GM23338 (cell line): ENCODE measurements around the gene C6orf89. TPM values are rescaled to one million over a fixed set of nuclear protein-coding genes. Genes with fewer than 3 reads are reported as not detected.

Experiments
- ATAC-seq: fragments of 200-7000 bp; cut with Tn5 transposase; 3 replicates; pipeline ENCODE4 v1.9.1; 2020
- DNase-seq: peaks from one replicate; pipeline ENCODE4 v3.0.0-alpha.2; 2015; ENCODE audit warnings: low spot score
- H2AFZ ChIP-seq: fragments of 200-600 bp; sonication (generic); 2 replicates; pipeline ENCODE4 v1.8.0; 2016; ENCODE audit warnings: antibody characterized with exemption, mild to moderate bottlenecking, moderate library complexity
- H3F3A ChIP-seq: fragments of 200-600 bp; sonication (generic); replicated peaks from 2 replicates; pipeline ENCODE4 v1.8.0; 2017; ENCODE audit warnings: antibody characterized with exemption, mixed run types, low read depth
- H3K27ac ChIP-seq: fragments of 200-600 bp; sonication (generic); 2 replicates; pipeline ENCODE4 v1.6.1; 2016; ENCODE audit warnings: low read depth
- H3K27me3 ChIP-seq: fragments of 200-600 bp; sonication (generic); 2 replicates; pipeline ENCODE4 v1.8.0; 2016; ENCODE audit warnings: mild to moderate bottlenecking, mixed run types, moderate library complexity; ENCODE audit not compliant: insufficient read depth
- H3K36me3 ChIP-seq: fragments of 200-600 bp; sonication (generic); 2 replicates; pipeline ENCODE4 v1.8.0; 2016; ENCODE audit warnings: mild to moderate bottlenecking; ENCODE audit not compliant: insufficient read depth
- H3K4me1 ChIP-seq: fragments of 200-600 bp; sonication (generic); 2 replicates; pipeline ENCODE4 v1.8.0; 2016; ENCODE audit warnings: mild to moderate bottlenecking, moderate library complexity; ENCODE audit not compliant: insufficient read depth
- H3K4me2 ChIP-seq: fragments of 200-600 bp; sonication (generic); 2 replicates; pipeline ENCODE4 v1.7.1; 2017; ENCODE audit warnings: mixed run types
- H3K4me3 ChIP-seq: fragments of 200-600 bp; sonication (generic); 2 replicates; pipeline ENCODE4 v1.6.1; 2016; ENCODE audit warnings: mixed run types
- H3K79me2 ChIP-seq: fragments of 200-600 bp; sonication (generic); replicated peaks from 2 replicates; pipeline ENCODE4 v1.8.0; 2017; ENCODE audit warnings: mild to moderate bottlenecking; ENCODE audit not compliant: insufficient read depth
- H3K9me2 ChIP-seq: fragments of 200-600 bp; sonication (generic); 2 replicates; pipeline ENCODE4 v1.8.0; 2017; ENCODE audit not compliant: insufficient read depth
- H4K20me1 ChIP-seq: fragments of 200-600 bp; sonication (generic); replicated peaks from 2 replicates; pipeline ENCODE4 v1.8.0; 2017; ENCODE audit warnings: mild to moderate bottlenecking; ENCODE audit not compliant: insufficient read depth
- H3K27ac Mint-ChIP-seq: 2 replicates; pipeline ENCODE4 v1.8.0; 2020; ENCODE audit warnings: inconsistent platforms, mild to moderate bottlenecking, moderate library complexity, mixed read lengths
- H3K27me3 Mint-ChIP-seq: 3 replicates; pipeline ENCODE4 v1.8.0; 2022; ENCODE audit warnings: low read depth, mild to moderate bottlenecking, moderate library complexity, mixed read lengths, inconsistent platforms; ENCODE audit not compliant: insufficient read depth, poor library complexity
- H3K36me3 Mint-ChIP-seq: 3 replicates; pipeline ENCODE4 v1.8.0; 2021; ENCODE audit warnings: low read depth, mild to moderate bottlenecking, inconsistent platforms, moderate library complexity, mixed read lengths
- H3K4me1 Mint-ChIP-seq: 3 replicates; pipeline ENCODE4 v1.8.0; 2020; ENCODE audit warnings: mild to moderate bottlenecking, inconsistent platforms, mixed read lengths
- H3K4me3 Mint-ChIP-seq: 3 replicates; pipeline ENCODE4 v1.8.0; 2021; ENCODE audit warnings: moderate library complexity, mild to moderate bottlenecking, inconsistent platforms, mixed read lengths
- H3K9me3 Mint-ChIP-seq: 3 replicates; pipeline ENCODE4 v1.8.0; 2020; ENCODE audit warnings: moderate library complexity, mild to moderate bottlenecking, inconsistent platforms, mixed read lengths
- CREB1 ChIP-seq: fragments of 250-450 bp; sonication (Bioruptor Pico); IDR thresholded peaks from 2 replicates; pipeline ENCODE4 v1.5.0; 2020; ENCODE audit warnings: low read depth, mild to moderate bottlenecking, moderate library complexity
- EZH2 ChIP-seq: fragments of 200-600 bp; sonication (generic); IDR thresholded peaks from one replicate; pipeline ENCODE4 v1.8.0; 2017; ENCODE audit warnings: antibody characterized with exemption, mild to moderate bottlenecking, low read depth; ENCODE audit not compliant: unreplicated experiment
- EZH2phosphoT487 ChIP-seq: fragments of 200-600 bp; sonication (generic); IDR thresholded peaks from one replicate; pipeline ENCODE4 v1.8.1; 2018; ENCODE audit warnings: antibody characterized with exemption; ENCODE audit not compliant: unreplicated experiment
- JUNB ChIP-seq: IDR thresholded peaks from one replicate; pipeline ENCODE4 v1.6.1; 2016; ENCODE audit warnings: antibody characterized with exemption; ENCODE audit not compliant: unreplicated experiment
- NANOG ChIP-seq: IDR thresholded peaks from 2 replicates; pipeline ENCODE4 v1.6.1; 2016; ENCODE audit warnings: antibody characterized with exemption, borderline replicate concordance
- POLR2AphosphoS5 ChIP-seq: IDR thresholded peaks from 2 replicates; pipeline ENCODE4 v1.6.1; 2016; ENCODE audit warnings: antibody characterized with exemption, low read depth
- STAT1 ChIP-seq: IDR thresholded peaks from one replicate; pipeline ENCODE4 v1.6.1; 2016; ENCODE audit warnings: antibody characterized with exemption; ENCODE audit not compliant: unreplicated experiment
- ZNF114 ChIP-seq: fragments of 250-450 bp; sonication (Bioruptor Pico); IDR thresholded peaks from 2 replicates; pipeline ENCODE4 v1.5.0; 2020; ENCODE audit warnings: mild to moderate bottlenecking, moderate library complexity
- ZNF331 ChIP-seq: fragments of 250-450 bp; sonication (Bioruptor Pico); IDR thresholded peaks from 2 replicates; pipeline ENCODE4 v1.5.0; 2020; ENCODE audit warnings: low read depth, mild to moderate bottlenecking, moderate library complexity
- polyA plus RNA-seq: library from polyadenylated mRNA; unstranded; fragments of >200 nt; fragmentation: Nextera tagmentation; extraction: Ambion mirVana; gene quantifications from 2 replicates; pipeline ENCODE4 v1.2.1, GENCODE V29; 2016
- total RNA-seq: library from RNA; depleted of rRNA; stranded (reverse); fragments of >200 nt; shearing (Covaris generic); gene quantifications from 2 replicates; pipeline ENCODE4 v1.2.3, GENCODE V29; 2014
- TF ChIP-seq, protein P1 (sequence below), 2 experiments: fragments of 200-600 bp in 1 of 2; sonication (generic) in 1 of 2; conservative IDR thresholded peaks; 2 replicates each; pipeline versions ENCODE4 v1.5.1 to v1.6.1; 2016 to 2017; ENCODE audit warnings: antibody characterized with exemption in 2 of 2, low read depth in 2 of 2, mild to moderate bottlenecking in 2 of 2, moderate library complexity in 1 of 2
- TF ChIP-seq, protein P2 (sequence below): fragments of 250-450 bp; sonication (Bioruptor Pico); IDR thresholded peaks from 2 replicates; pipeline ENCODE4 v1.5.0; 2020; ENCODE audit warnings: mild to moderate bottlenecking, moderate library complexity
- TF ChIP-seq, protein P3 (sequence below): IDR thresholded peaks from one replicate; pipeline ENCODE4 v1.6.1; 2018; ENCODE audit warnings: antibody characterized with exemption; ENCODE audit not compliant: unreplicated experiment
- TF ChIP-seq, protein P4 (sequence below): IDR thresholded peaks from 2 replicates; pipeline ENCODE4 v1.6.1; 2016; ENCODE audit warnings: antibody characterized with exemption

Gene C6orf89
- total and polyA plus RNA-seq, 2 experiments from 2014 or later, result 3.7 to 7.9 TPM

DNA sequence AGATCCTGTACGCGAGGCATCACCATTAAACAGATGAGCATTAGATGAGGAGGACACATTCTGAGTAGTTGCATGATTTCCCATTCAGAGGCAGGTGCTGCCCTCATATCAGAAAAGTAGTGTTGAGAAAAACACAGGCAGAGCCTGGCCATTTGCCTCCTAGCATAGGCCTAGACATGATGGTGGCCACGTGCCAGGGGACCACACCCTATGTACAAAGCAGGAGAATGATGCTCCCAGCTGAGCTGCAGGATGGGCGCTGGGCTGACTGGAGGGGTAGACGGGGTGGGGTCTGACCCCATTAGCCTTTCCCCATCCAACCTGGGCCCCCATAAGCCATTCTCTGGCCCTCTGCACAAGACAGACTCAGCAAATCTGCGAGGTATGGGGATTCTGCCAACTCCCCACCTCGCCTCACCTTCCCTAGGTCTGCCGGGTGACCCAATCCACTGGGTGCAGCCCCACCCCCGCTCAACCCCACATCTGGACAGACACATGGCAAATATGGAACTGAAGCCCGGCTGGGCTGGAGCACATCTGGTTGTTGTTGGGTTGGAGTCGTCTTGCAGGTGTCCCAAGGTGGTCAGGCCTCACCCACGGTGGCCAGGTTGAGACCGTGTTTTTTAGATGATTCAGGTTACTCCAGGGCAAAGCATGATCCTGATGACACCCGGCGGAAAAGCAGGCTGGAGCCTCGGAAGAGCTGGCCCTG, 82.7 kb downstream of the C6orf89 start:
- H3K9me2 ChIP-seq, result no peaks in the 10 kb centered on the region
- peaks cover 7% of the 10 kb centered on the region for H3K4me1 Mint-ChIP-seq
- DNase-seq (no peak), ATAC-seq (no peak)
- no peak overlapping the region for H2AFZ ChIP-seq
- no peaks in the 10 kb centered on the region for H3K9me3 Mint-ChIP-seq
- H4K20me1 ChIP-seq, result peaks cover 3% of the 10 kb centered on the region
- H3K79me2 ChIP-seq, result no peaks in the 10 kb centered on the region
- H3K27me3 Mint-ChIP-seq, result peaks cover 2% of the 10 kb centered on the region
- H3F3A ChIP-seq, result no peaks in the 10 kb centered on the region; the same call in 1 of the 2 replicates
- H3K4me3 ChIP-seq, result no peak overlapping the region
- H3K27ac Mint-ChIP-seq, result no peak overlapping the region
- H3K4me3 Mint-ChIP-seq, result no peak overlapping the region
- H3K36me3 ChIP-seq, result peaks cover 28% of the 10 kb centered on the region
- no peak overlapping the region for H3K4me2 ChIP-seq
- H3K4me1 ChIP-seq, result no peaks in the 10 kb centered on the region; the same call in 1 of the 2 replicates
- TF ChIP-seq POLR2AphosphoS5 (no peak), JUNB (no peak), STAT1 (no peak), EZH2phosphoT487 (no peak), ZNF114 (no peak), ZNF331 (no peak), CREB1 (CRISPR knock-in tag) (no peak), NANOG (no peak), EZH2 (no peak)
- TF ChIP-seq, protein P1, sequence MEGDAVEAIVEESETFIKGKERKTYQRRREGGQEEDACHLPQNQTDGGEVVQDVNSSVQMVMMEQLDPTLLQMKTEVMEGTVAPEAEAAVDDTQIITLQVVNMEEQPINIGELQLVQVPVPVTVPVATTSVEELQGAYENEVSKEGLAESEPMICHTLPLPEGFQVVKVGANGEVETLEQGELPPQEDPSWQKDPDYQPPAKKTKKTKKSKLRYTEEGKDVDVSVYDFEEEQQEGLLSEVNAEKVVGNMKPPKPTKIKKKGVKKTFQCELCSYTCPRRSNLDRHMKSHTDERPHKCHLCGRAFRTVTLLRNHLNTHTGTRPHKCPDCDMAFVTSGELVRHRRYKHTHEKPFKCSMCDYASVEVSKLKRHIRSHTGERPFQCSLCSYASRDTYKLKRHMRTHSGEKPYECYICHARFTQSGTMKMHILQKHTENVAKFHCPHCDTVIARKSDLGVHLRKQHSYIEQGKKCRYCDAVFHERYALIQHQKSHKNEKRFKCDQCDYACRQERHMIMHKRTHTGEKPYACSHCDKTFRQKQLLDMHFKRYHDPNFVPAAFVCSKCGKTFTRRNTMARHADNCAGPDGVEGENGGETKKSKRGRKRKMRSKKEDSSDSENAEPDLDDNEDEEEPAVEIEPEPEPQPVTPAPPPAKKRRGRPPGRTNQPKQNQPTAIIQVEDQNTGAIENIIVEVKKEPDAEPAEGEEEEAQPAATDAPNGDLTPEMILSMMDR (conservative IDR thresholded peaks at IDR 0.05; ENCODE audit: low read depth in 2 of 2), result no peak
- TF ChIP-seq, protein P2, sequence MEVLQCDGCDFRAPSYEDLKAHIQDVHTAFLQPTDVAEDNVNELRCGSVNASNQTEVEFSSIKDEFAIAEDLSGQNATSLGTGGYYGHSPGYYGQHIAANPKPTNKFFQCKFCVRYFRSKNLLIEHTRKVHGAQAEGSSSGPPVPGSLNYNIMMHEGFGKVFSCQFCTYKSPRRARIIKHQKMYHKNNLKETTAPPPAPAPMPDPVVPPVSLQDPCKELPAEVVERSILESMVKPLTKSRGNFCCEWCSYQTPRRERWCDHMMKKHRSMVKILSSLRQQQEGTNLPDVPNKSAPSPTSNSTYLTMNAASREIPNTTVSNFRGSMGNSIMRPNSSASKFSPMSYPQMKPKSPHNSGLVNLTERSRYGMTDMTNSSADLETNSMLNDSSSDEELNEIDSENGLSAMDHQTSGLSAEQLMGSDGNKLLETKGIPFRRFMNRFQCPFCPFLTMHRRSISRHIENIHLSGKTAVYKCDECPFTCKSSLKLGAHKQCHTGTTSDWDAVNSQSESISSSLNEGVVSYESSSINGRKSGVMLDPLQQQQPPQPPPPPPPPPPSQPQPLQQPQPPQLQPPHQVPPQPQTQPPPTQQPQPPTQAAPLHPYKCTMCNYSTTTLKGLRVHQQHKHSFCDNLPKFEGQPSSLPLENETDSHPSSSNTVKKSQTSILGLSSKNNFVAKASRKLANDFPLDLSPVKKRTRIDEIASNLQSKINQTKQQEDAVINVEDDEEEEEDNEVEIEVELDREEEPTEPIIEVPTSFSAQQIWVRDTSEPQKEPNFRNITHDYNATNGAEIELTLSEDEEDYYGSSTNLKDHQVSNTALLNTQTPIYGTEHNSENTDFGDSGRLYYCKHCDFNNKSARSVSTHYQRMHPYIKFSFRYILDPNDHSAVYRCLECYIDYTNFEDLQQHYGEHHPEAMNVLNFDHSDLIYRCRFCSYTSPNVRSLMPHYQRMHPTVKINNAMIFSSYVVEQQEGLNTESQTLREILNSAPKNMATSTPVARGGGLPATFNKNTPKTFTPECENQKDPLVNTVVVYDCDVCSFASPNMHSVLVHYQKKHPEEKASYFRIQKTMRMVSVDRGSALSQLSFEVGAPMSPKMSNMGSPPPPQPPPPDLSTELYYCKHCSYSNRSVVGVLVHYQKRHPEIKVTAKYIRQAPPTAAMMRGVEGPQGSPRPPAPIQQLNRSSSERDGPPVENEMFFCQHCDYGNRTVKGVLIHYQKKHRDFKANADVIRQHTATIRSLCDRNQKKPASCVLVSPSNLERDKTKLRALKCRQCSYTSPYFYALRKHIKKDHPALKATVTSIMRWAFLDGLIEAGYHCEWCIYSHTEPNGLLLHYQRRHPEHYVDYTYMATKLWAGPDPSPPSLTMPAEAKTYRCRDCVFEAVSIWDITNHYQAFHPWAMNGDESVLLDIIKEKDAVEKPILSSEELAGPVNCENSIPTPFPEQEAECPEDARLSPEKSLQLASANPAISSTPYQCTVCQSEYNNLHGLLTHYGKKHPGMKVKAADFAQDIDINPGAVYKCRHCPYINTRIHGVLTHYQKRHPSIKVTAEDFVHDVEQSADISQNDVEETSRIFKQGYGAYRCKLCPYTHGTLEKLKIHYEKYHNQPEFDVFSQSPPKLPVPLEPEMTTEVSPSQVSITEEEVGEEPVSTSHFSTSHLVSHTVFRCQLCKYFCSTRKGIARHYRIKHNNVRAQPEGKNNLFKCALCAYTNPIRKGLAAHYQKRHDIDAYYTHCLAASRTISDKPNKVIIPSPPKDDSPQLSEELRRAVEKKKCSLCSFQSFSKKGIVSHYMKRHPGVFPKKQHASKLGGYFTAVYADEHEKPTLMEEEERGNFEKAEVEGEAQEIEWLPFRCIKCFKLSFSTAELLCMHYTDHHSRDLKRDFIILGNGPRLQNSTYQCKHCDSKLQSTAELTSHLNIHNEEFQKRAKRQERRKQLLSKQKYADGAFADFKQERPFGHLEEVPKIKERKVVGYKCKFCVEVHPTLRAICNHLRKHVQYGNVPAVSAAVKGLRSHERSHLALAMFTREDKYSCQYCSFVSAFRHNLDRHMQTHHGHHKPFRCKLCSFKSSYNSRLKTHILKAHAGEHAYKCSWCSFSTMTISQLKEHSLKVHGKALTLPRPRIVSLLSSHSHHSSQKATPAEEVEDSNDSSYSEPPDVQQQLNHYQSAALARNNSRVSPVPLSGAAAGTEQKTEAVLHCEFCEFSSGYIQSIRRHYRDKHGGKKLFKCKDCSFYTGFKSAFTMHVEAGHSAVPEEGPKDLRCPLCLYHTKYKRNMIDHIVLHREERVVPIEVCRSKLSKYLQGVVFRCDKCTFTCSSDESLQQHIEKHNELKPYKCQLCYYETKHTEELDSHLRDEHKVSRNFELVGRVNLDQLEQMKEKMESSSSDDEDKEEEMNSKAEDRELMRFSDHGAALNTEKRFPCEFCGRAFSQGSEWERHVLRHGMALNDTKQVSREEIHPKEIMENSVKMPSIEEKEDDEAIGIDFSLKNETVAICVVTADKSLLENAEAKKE (CRISPR knock-in tag), result no peak
- TF ChIP-seq, protein P3, sequence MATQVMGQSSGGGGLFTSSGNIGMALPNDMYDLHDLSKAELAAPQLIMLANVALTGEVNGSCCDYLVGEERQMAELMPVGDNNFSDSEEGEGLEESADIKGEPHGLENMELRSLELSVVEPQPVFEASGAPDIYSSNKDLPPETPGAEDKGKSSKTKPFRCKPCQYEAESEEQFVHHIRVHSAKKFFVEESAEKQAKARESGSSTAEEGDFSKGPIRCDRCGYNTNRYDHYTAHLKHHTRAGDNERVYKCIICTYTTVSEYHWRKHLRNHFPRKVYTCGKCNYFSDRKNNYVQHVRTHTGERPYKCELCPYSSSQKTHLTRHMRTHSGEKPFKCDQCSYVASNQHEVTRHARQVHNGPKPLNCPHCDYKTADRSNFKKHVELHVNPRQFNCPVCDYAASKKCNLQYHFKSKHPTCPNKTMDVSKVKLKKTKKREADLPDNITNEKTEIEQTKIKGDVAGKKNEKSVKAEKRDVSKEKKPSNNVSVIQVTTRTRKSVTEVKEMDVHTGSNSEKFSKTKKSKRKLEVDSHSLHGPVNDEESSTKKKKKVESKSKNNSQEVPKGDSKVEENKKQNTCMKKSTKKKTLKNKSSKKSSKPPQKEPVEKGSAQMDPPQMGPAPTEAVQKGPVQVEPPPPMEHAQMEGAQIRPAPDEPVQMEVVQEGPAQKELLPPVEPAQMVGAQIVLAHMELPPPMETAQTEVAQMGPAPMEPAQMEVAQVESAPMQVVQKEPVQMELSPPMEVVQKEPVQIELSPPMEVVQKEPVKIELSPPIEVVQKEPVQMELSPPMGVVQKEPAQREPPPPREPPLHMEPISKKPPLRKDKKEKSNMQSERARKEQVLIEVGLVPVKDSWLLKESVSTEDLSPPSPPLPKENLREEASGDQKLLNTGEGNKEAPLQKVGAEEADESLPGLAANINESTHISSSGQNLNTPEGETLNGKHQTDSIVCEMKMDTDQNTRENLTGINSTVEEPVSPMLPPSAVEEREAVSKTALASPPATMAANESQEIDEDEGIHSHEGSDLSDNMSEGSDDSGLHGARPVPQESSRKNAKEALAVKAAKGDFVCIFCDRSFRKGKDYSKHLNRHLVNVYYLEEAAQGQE, result no peak
- TF ChIP-seq, protein P4, sequence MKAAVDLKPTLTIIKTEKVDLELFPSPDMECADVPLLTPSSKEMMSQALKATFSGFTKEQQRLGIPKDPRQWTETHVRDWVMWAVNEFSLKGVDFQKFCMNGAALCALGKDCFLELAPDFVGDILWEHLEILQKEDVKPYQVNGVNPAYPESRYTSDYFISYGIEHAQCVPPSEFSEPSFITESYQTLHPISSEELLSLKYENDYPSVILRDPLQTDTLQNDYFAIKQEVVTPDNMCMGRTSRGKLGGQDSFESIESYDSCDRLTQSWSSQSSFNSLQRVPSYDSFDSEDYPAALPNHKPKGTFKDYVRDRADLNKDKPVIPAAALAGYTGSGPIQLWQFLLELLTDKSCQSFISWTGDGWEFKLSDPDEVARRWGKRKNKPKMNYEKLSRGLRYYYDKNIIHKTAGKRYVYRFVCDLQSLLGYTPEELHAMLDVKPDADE, result no peak
- H3K27me3 ChIP-seq, result no peaks in the 10 kb centered on the region
- no peak overlapping the region for H3K27ac ChIP-seq
- H3K36me3 Mint-ChIP-seq, result peaks cover 65% of the 10 kb centered on the region
